Osteocyte (in vitro differentiated cells): ENCODE measurements around the gene TRO. TPM values are rescaled to one million over a fixed set of nuclear protein-coding genes. Genes with fewer than 3 reads are reported as not detected.

ENCODE experiments used
- DNase-seq: peaks from one replicate; pipeline ENCODE4 v3.0.0; 2021; ENCODE audit warnings: mixed read lengths; ENCODE audit not compliant: unreplicated experiment; ENCODE audit errors: extremely low spot score
- H3K27ac Mint-ChIP-seq: one replicate; pipeline ENCODE4 v1.8.0; 2021; ENCODE audit warnings: mild to moderate bottlenecking, mixed read lengths; ENCODE audit not compliant: unreplicated experiment
- H3K27me3 Mint-ChIP-seq: one replicate; pipeline ENCODE4 v1.8.0; 2021; ENCODE audit warnings: mixed read lengths; ENCODE audit not compliant: unreplicated experiment
- H3K36me3 Mint-ChIP-seq: one replicate; pipeline ENCODE4 v1.8.0; 2021; ENCODE audit warnings: mixed read lengths; ENCODE audit not compliant: unreplicated experiment
- H3K4me1 Mint-ChIP-seq: one replicate; pipeline ENCODE4 v1.8.0; 2021; ENCODE audit warnings: mixed read lengths; ENCODE audit not compliant: unreplicated experiment
- H3K4me3 Mint-ChIP-seq: one replicate; pipeline ENCODE4 v1.8.0; 2021; ENCODE audit warnings: mild to moderate bottlenecking, moderate library complexity, mixed read lengths; ENCODE audit not compliant: unreplicated experiment
- H3K9me3 Mint-ChIP-seq: one replicate; pipeline ENCODE4 v1.8.0; 2021; ENCODE audit warnings: mixed read lengths; ENCODE audit not compliant: unreplicated experiment
- total RNA-seq: library from RNA; stranded (reverse); gene quantifications from 2 replicates; pipeline ENCODE4 v1.2.1, GENCODE V29; 2021
- TF ChIP-seq, protein P1 (sequence below): fragments of 200-600 bp; sonication (generic); IDR thresholded peaks from 2 replicates; pipeline ENCODE4 v1.5.0; 2021; ENCODE audit warnings: antibody characterized with exemption, mild to moderate bottlenecking, moderate library complexity

TRO gene
- total RNA-seq, 1 donor from 2014 or later: 83.2 TPM

DNA sequence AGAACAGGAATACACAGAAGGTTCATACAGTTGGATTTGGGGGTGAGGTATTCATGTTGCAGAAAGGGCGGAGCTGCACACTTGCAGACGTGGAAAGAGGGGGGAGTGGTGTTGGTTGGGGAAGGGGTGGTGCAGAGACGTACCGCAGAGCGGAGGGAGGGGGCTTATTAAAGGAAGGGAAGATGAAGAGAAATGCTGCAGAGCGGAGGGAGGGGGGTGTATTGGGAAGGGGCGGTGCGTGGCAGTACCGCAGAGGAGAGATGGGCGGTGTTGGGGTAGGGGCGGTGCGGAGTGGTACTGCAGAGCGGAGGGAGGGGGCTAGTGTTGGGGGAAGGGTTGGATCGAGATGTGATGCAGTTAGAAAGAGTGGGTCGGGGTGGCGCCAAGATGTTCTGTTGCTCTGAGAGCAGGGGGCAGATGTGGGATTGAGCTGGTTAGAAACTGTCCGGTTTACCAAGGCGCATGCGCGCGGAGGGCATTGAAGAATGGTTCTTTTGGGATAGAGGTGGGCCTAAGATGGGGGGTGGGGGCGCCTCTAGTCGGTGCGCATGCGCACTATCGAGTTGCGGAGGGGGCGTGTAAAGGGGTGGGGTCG is 900 bp downstream of the TRO start:
- DNase-seq: peak; percentile 91
- H3K36me3 Mint-ChIP-seq: peaks cover 12% of the 10 kb centered on the region
- H3K27me3 Mint-ChIP-seq: peaks cover 2% of the 10 kb centered on the region
- peak overlapping the region; percentile 89 for H3K4me3 Mint-ChIP-seq
- H3K9me3 Mint-ChIP-seq: peaks cover 12% of the 10 kb centered on the region
- peaks cover 2% of the 10 kb centered on the region for H3K4me1 Mint-ChIP-seq
- H3K27ac Mint-ChIP-seq: peak overlapping the region; percentile 87
- TF ChIP-seq, protein P1, sequence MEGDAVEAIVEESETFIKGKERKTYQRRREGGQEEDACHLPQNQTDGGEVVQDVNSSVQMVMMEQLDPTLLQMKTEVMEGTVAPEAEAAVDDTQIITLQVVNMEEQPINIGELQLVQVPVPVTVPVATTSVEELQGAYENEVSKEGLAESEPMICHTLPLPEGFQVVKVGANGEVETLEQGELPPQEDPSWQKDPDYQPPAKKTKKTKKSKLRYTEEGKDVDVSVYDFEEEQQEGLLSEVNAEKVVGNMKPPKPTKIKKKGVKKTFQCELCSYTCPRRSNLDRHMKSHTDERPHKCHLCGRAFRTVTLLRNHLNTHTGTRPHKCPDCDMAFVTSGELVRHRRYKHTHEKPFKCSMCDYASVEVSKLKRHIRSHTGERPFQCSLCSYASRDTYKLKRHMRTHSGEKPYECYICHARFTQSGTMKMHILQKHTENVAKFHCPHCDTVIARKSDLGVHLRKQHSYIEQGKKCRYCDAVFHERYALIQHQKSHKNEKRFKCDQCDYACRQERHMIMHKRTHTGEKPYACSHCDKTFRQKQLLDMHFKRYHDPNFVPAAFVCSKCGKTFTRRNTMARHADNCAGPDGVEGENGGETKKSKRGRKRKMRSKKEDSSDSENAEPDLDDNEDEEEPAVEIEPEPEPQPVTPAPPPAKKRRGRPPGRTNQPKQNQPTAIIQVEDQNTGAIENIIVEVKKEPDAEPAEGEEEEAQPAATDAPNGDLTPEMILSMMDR: no peak

GRCh38 chrX:54922547-54922946 is 1.9 kb downstream of the TRO start:
- H3K27me3 Mint-ChIP-seq: no peaks in the 10 kb centered on the region
- no peak overlapping the region for H3K27ac Mint-ChIP-seq
- no peak overlapping the region for H3K4me3 Mint-ChIP-seq
- peaks cover 5% of the 10 kb centered on the region for H3K9me3 Mint-ChIP-seq
- no peak for DNase-seq
- TF ChIP-seq, protein P1: no peak
- H3K4me1 Mint-ChIP-seq: peaks cover 2% of the 10 kb centered on the region
- H3K36me3 Mint-ChIP-seq: peaks cover 18% of the 10 kb centered on the region

GRCh38 chrX:54923376-54923775 is 2.8 kb downstream of the TRO start:
- Mint-ChIP-seq H3K27ac (no peak overlapping the region), H3K27me3 (no peaks in the 10 kb centered on the region), H3K9me3 (peaks cover 5% of the 10 kb centered on the region), H3K4me1 (peaks cover 2% of the 10 kb centered on the region), H3K4me3 (no peak overlapping the region), H3K36me3 (peaks cover 25% of the 10 kb centered on the region)
- no peak for DNase-seq
- TF ChIP-seq, protein P1: no peak

GRCh38 chrX:54926978-54927377 is 6.4 kb downstream of the TRO start:
- Mint-ChIP-seq H3K27me3 (no peaks in the 10 kb centered on the region), H3K27ac (no peak overlapping the region), H3K9me3 (no peaks in the 10 kb centered on the region), H3K36me3 (peaks cover 36% of the 10 kb centered on the region), H3K4me3 (no peak overlapping the region), H3K4me1 (peaks cover 2% of the 10 kb centered on the region)
- DNase-seq: no peak
- TF ChIP-seq, protein P1: no peak

GRCh38 chrX:54928876-54929275 is 8.3 kb downstream of the TRO start:
- Mint-ChIP-seq H3K4me1 (no peaks in the 10 kb centered on the region), H3K4me3 (no peak overlapping the region), H3K27me3 (no peaks in the 10 kb centered on the region), H3K27ac (no peak overlapping the region), H3K36me3 (peaks cover 38% of the 10 kb centered on the region), H3K9me3 (no peaks in the 10 kb centered on the region)
- TF ChIP-seq, protein P1: no peak
- no peak for DNase-seq
